ENCODE measurements around the gene CBR4. TPM values are rescaled to one million over a fixed set of nuclear protein-coding genes. Genes with fewer than 3 reads are reported as not detected.
"Not testable (repeated sequence)": the region's sequence is repeated elsewhere in the genome, so short reads cannot be mapped to it uniquely, and the experiment has no call there.

Gene CBR4
- total and polyA plus RNA-seq, 7 donors: 8.4 to 23.9 (median 16.4) TPM

DNA sequence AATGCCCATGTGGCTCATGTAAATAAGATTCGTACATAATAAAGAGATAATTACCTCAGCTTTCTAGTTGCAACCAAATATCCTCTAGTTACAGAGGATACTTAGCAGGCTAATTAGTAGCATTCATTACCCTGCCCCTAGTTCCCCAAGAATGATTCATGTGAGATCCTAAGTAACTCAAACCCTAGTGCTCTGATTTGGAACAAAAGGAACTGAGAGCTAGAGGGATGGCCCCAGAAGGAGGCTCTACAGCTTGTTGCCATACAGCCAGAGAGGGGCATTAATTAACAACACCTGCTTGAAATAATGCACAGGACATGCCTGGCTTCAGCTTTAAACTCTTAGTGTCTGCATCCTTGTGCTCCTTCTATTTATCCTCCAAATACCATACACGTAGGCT is 32.6 kb upstream of the CBR4 start:
- Histone ChIP-seq H3K36me3 (no peaks in the 10 kb centered on the region), H3K9me3 (no peaks in the 10 kb centered on the region), H3K4me1 (no peaks in the 10 kb centered on the region), H3K27ac (no peak overlapping the region), H3K4me3 (no peak overlapping the region), H3K27me3 (no peaks in the 10 kb centered on the region)
- intact Hi-C loops (cut with DNase I): no loop called here
- 90 to 95% methylated on average over 2 of the region's 2 CpGs for WGBS, 2 donors
- TF ChIP-seq POLR2AphosphoS5 (IDR thresholded peaks at IDR 0.05) (no peak), POLR2A (IDR thresholded peaks at IDR 0.05) (no peak), EP300 (IDR thresholded peaks at IDR 0.05) (no peak)
- TF ChIP-seq, protein P1, sequence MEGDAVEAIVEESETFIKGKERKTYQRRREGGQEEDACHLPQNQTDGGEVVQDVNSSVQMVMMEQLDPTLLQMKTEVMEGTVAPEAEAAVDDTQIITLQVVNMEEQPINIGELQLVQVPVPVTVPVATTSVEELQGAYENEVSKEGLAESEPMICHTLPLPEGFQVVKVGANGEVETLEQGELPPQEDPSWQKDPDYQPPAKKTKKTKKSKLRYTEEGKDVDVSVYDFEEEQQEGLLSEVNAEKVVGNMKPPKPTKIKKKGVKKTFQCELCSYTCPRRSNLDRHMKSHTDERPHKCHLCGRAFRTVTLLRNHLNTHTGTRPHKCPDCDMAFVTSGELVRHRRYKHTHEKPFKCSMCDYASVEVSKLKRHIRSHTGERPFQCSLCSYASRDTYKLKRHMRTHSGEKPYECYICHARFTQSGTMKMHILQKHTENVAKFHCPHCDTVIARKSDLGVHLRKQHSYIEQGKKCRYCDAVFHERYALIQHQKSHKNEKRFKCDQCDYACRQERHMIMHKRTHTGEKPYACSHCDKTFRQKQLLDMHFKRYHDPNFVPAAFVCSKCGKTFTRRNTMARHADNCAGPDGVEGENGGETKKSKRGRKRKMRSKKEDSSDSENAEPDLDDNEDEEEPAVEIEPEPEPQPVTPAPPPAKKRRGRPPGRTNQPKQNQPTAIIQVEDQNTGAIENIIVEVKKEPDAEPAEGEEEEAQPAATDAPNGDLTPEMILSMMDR (IDR thresholded peaks at IDR 0.05): no peak
- DNase-seq: no peak

DNA sequence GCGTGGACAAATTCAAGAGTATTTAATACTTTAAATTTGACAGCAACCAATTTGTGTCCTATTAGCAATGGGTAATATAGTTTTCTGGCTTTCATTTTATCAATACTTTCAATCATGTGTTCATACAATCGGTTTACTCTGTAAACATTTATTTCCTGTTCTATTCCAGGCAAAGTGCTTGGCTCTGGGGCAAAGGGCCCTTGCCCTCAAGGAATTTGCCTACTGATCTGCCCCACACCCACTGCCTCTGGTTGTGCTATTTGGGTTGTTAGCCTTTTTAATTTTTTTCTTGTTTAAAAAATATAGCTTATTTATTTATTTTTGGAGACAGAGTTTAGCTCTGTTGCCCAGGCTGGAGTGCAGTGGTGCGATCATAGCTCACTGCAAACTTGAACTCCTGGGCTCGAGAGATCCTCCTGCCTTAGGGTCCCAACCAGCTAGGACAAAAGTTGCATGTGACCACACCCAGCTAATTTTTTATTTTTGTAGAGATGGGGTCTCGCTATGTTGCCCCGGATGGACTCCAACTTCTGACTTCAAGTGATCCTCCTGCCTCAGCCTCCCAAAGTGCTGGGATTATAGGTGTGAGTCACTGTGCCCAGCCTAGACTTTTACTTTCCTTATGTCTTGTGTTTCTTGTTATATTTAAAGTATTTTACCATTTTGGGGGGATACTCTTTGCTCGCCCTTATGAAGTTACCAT is 30.7 kb upstream of the CBR4 start:
- Histone ChIP-seq H3K4me3 (no peak overlapping the region), H3K9me3 (no peaks in the 10 kb centered on the region), H3K27me3 (no peaks in the 10 kb centered on the region), H3K27ac (no peak overlapping the region), H3K4me1 (no peaks in the 10 kb centered on the region), H3K36me3 (no peaks in the 10 kb centered on the region)
- TF ChIP-seq, protein P1 (IDR thresholded peaks at IDR 0.05): no peak
- TF ChIP-seq EP300 (IDR thresholded peaks at IDR 0.05) (no peak), POLR2A (IDR thresholded peaks at IDR 0.05) (no peak), POLR2AphosphoS5 (IDR thresholded peaks at IDR 0.05) (no peak)
- no peak for DNase-seq
- 81 to 89% methylated on average over 7 of the region's 7 CpGs for WGBS, 2 donors
- intact Hi-C loops (cut with DNase I): no loop called here

DNA sequence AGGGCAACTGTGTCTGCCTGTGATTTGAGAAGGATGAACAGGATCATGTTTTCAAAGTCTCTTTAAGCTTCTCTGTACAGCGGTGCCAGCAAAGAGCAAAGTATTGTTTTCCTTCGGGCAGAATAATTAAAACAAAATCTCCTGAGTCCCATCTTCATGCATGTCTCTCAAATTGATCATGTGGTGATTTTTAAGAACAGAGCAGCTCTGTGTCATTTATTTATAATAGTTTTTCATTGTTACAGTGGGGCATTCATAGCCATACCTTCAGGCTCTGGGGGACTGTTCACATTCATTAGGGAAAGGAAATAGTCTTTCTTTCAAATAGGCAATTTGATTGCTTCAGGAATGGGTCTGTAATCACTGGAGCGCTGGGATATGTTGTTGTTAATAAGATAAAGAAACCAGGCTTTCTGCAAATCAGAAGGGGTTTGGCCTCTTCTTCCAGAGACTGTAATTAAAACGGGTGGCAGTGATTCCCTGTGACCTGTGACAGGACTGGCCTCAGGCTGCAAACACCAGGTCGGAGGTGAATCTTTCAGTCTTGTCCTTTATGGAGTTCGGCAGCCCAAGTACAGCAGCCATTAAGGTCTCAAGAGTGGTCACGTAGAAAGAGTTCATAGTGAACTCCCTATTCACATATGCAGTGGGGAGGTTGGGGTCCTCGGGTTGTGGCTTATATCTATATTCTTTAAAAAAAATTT is 29.3 kb upstream of the CBR4 start:
- Histone ChIP-seq H3K4me3 (no peak overlapping the region), H3K27me3 (no peaks in the 10 kb centered on the region), H3K9me3 (no peaks in the 10 kb centered on the region), H3K36me3 (no peaks in the 10 kb centered on the region), H3K4me1 (no peaks in the 10 kb centered on the region), H3K27ac (no peak overlapping the region)
- intact Hi-C loops (cut with DNase I): no loop called here
- TF ChIP-seq, protein P1 (IDR thresholded peaks at IDR 0.05): no peak
- TF ChIP-seq POLR2AphosphoS5 (IDR thresholded peaks at IDR 0.05): no peak
- TF ChIP-seq POLR2A (IDR thresholded peaks at IDR 0.05): no peak
- WGBS, 2 donors: 79 to 85% methylated on average over 8 of the region's 8 CpGs
- no peak for DNase-seq

DNA sequence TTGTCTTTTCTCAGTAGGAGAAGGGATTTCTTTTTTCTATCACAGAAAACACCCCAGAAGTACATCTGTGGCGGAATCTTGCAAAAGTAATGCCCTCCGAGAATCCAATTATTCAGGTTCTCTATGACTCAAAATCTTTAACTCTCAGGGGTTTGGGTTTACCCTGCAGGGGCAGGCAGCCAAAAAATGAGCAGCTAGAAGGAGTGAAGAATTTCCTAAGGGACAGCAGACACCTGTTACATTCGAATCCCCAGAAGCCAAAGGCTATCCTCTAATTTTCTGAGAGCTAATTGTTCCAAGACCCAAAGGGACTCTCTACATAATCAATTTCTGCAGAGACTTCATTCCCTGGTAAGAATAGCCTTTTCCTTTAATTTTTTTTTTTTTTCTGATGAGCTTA is 27.5 kb upstream of the CBR4 start:
- Histone ChIP-seq H3K4me3 (no peak overlapping the region), H3K9me3 (no peaks in the 10 kb centered on the region), H3K27me3 (no peaks in the 10 kb centered on the region), H3K4me1 (no peaks in the 10 kb centered on the region), H3K27ac (no peak overlapping the region), H3K36me3 (no peaks in the 10 kb centered on the region)
- 92 to 95% methylated on average over 3 of the region's 3 CpGs for WGBS, 2 donors
- no peak for DNase-seq
- intact Hi-C loops (cut with DNase I): no loop called here
- TF ChIP-seq POLR2AphosphoS5 (IDR thresholded peaks at IDR 0.05): no peak
- no peak for TF ChIP-seq EP300 (IDR thresholded peaks at IDR 0.05)
- TF ChIP-seq, protein P1 (IDR thresholded peaks at IDR 0.05): no peak
- TF ChIP-seq POLR2A (IDR thresholded peaks at IDR 0.05): no peak

DNA sequence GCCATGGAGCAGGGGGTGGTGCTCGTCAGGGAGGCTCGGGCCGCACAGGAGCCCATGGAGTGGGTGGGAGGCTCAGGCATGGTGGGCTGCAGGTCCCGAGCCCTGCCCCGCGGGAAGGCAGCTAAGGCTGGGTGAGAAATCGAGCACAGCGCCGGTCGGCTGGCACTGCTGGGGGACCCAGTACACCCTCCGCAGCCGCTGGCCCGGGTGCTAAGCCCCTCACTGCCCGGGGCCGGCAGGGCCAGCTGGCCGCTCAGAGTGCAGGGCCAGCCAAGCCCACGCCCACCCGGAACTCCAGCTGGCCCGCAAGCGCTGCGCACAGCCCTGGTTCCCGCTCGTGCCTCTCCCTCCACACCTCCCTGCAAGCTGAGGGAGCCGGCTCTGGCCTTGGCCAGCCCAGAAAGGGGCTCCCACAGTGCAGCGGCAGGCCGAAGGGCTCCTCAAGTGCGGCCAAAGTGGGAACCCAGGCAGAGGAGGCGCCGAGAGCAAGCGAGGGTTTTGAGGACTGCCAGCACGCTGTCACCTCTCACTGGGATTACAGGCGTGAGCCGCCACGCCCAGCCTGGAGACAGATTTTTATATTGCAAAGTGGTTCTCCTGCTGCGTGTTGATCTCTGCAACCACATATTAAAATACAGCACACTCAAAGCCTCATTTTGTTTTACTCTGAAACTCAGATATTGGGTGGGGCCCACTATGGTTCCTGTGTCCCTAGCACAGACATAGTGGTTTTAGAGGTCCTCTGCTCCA is 26.0 kb upstream of the CBR4 start:
- H3K27me3 ChIP-seq; H3K4me1 ChIP-seq; H3K27ac ChIP-seq; H3K9me3 ChIP-seq; intact Hi-C loops (cut with DNase I); DNase-seq; H3K36me3 ChIP-seq; H3K4me3 ChIP-seq: not testable (repeated sequence)
- WGBS, 2 donors: 53 to 94% methylated on average over 31 to 32 of the region's 35 CpGs

All from sigmoid colon (tissue), 7 donors.